ENCODE results near the gene ZNF688. TPM values are rescaled to one million over a fixed set of nuclear protein-coding genes. Genes with fewer than 3 reads are reported as not detected.
"Not testable (repeated sequence)": the region's sequence is repeated elsewhere in the genome, so short reads cannot be mapped to it uniquely, and the experiment has no call there.

Gene ZNF688
- total RNA-seq, 1 donor from 2014 or later: 12.2 TPM

DNA sequence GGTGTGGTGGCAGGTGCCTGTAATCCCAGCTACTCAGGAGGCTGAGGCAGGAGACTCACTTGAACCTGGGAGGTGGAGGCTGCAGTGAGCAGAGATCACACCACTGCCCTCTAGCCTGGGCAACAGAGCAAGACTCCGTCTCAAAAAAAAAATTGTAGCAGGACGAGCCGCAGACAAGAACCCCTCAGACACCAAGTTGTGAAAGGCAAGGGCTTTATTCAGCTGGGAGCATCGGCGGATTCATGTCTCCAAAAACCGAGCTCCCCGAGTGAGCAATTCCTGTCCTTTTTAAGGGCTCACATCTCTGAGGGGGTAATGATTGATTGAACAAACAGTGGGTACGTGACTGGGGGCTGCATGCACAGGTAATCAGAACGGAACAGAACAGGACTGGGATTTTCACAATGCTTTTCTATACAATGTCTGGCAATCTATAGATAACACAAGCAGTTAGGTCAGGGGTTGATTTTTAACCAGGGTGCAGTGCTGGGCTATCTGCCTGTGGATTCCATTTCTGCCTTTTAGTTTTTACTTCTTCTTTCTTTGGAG is 30.5 kb downstream of the ZNF688 start:
- ATAC-seq (ENCODE audit: poor library complexity); intact Hi-C loops (cut with DNase I): not testable (repeated sequence)

DNA sequence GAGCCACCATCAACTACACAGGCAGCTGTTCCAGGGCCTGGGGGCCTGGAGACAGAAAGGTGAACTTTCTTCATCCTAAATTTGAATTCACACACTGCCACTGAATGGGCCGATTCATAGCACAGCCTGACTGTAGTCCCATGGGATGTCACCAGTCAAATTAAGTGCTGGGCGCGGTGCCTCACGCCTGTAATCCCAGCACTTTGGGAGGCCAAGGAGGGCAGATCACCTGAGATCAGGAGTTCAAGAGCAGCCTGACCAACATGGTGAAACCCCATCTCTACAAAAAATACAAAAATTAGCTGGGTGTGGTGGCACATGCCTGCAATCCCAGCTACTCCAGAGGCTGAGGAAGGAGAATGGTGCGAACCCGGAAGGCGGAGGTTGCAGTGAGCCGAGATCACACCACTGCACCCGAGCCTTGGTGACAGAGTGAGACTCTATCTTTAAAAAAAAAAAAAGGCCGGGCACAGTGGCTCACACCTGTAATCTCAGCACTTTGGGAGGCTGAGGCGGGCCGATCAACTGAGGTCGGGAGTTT is 31.5 kb downstream of the ZNF688 start:
- DNase-seq; intact Hi-C loops (cut with DNase I); ATAC-seq (ENCODE audit: poor library complexity): not testable (repeated sequence)

More for the DNA sequence above, 30.5 kb downstream of the ZNF688 start:
- not testable (repeated sequence) for DNase-seq

DNA sequence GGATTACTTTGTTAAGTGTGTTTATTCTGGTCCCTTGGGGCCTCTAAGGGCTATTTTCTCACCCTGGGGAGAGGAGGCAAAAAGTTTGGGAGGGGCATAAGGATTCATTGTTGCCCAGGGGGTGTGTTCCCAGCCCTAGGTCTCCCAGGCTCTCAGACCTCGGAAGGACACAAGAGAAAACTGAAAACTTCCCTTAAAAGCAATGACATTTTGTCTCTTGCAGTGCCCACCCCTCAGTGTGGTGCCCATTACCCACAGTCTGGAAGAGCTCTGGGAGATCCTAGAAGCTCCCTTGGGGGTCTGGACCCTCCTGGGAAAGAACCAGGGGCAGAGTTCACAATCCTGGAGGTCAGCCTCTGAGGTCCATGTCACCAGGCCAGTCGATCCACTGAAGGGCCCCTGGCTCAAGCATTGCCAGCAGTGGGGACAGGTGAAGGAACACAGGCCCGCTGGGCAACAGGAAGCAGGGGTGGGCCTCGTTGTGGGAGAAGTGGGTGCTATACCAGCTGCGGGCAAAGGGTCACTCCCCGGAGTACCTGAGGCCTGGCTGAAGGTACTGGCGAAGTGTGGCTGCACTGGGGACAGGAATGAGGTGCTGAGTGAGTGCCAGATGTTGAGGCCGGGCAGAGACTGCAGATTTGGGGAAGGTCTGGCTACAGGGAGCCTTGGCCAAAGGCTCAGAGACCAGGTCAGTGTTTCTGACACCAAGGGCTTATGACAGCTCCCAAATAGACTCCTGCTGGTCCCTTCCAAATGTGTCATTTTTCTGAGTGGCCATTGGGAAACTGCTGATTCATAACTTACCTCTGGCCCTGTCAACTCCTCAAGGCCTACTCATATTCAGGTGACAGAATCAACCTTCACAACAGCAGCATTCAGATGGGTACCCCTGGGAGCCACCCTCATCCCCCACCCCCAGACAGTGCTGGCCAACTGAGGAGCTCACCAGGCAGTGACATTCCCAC is 32.2 kb downstream of the ZNF688 start:
- intact Hi-C loops (cut with DNase I): no loop called here
- DNase-seq: peak; percentile 66
- ATAC-seq (ENCODE audit: poor library complexity): peak; percentile 77

DNA sequence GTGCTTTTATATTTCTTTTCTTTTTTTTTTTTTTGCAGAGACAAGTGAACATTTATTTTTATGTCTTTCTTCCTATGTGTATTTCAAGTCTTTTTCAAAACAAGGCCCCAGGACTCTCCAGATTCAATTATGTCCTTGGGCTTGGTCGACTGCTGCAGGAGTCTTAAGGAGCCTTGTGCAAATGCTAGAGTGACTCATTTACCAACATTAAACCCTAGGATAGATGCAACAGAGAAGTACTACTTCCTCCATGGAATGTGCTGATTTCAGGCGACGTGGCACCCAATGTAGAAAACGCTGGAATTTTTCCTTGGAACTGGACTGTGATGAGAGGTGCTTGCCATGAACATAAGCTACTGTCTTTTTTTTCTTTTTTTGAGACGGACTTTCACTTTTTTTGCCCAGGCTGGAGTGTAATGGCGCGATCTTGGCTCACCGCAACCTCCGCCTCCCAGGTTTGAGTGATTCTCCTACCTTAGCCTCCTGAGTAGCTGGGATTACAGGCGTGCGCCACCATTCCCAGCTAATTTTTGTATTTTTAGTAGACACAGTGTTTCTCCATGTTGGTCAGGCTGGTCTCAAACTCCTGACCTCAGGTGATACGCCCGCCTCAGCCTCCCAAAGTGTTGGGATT is 35.0 kb downstream of the ZNF688 start:
- DNase-seq; ATAC-seq (ENCODE audit: poor library complexity); intact Hi-C loops (cut with DNase I): not testable (repeated sequence)

DNA sequence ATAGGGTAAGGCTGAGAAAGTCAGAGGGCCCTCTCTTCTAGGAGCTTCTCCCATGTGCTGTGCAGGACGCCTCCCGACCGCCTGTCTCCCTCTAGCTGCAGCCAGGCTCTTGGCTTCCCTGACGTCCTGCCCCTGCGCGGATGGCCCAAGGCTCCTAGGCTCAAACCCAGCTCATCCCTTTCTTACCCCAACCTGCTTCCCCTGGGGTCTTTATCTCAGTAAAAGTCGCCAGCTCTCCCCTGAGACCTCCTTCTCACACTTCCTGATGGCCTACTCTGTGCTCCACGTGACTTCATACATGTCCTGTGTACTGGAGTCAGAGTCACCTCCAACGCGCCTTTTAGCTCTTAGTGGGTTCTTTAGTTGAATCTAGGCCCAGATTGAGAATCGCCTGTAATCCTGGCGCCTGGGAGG is 35.7 kb downstream of the ZNF688 start:
- DNase-seq (peak; percentile 81), ATAC-seq (ENCODE audit: poor library complexity) (peak; percentile 59)
- intact Hi-C loops (cut with DNase I): no loop called here

DNA sequence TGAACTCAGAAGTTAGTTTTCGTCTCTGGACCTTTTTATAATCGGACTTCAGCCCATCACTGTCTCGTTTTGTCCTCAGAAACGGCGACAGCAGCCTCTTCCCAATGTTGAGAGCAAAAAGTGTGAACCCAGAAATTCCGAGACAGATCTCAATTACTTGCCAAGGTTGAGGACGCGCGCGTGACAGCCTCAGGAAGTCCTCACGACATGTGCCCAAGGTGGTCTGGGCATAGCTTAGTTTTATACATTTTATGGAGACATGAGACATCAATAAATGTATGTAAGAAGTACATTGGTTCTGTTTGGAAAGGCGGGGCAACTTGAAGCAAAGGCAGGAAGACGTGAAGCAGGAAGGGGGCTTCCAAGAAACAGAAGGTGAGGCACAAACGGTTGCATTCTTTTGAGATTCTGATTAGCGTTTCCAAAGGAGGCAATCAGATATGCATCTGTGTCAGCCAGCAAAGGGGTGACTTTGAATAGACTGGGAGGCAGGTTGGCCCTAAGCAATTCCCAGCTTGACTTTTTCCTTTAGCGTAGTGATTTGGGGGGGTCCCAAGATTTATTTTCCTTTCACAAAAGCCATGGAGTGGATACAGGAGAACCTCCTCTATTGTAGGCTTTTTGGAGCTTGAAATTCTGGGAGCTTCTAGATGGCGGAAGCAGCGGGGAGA is 36.3 kb downstream of the ZNF688 start:
- no peak for DNase-seq
- ATAC-seq (ENCODE audit: poor library complexity): peak; percentile 0
- intact Hi-C loops (cut with DNase I): no loop called here

DNA sequence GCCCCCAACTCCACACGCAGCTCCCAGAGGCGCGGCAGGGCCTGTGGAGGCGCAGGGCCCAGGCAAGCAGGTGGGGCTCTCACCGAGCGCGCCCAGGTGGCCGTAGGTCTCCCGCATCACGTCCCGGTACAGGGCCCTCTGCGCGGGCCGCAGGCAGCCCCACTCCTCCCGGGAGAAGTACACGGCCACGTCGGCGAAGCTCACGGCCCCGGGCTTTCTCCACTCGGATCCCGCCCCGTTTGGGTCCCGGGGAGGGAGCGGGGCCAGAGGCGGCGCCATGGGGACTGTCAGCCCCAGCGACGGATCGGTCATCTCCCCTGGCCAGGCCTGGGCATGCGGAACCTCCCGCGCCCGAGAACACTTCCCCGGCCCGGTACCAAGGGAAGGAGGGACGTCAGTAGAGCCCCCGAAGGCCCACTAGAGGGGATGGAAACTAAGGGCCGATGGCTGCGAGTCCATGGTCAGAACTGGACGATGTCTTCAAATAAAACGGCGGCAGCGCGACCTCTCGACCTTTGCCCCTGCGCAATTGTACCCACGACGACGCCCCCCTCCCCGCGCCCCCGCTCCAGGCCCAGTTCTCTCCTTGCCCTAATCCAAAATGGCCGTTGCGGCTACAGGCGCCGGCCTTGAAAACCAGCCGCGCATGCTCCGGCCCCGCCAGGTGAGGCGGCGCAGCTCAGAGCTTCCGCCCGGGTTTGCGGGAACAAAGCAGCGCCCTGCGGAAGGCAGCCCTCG is 37.0 kb downstream of the ZNF688 start, which contains the start of gene ZNF747:
ZNF747 (minus strand) TSS at position 491 of the 738 bp plus-strand sequence; CDS start at position 312, 179 bp downstream.
- intact Hi-C loops (cut with DNase I): no loop called here
- peak; percentile 96 for DNase-seq
- peak; percentile 90 for ATAC-seq (ENCODE audit: poor library complexity)

DNA sequence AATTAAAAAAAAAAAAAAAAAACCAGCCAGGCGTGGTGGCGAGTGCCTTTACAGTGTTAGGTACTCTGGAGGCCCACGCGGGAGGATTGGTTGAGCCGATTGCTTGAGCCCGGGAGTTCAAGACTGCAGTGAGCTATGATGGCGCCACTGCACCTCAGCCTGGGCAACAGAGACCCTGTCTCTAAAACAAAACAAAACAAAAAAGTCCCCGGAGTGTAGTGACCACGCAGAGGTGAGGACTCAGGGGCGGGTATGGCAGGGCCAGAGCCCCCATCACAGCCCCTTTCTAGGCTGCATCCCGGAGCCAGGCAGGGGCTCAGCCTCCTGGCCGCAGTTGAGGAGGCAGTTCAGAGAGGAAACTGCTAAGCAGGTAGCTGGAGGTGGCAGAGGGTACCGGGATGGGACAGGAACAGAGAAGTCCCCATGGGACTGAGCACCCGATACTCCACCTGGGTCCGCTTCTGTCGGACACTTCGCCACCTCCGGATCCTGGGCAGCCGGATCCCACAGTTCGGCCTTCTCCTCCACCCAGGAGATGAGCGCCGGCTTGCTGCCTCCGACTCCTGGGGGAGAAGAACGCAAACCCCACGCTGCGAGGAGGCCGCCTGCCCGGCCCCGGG is 37.7 kb downstream of the ZNF688 start:
- intact Hi-C loops (cut with DNase I): no loop called here
- ATAC-seq (ENCODE audit: poor library complexity): peak; percentile 0
- no peak for DNase-seq

DNA sequence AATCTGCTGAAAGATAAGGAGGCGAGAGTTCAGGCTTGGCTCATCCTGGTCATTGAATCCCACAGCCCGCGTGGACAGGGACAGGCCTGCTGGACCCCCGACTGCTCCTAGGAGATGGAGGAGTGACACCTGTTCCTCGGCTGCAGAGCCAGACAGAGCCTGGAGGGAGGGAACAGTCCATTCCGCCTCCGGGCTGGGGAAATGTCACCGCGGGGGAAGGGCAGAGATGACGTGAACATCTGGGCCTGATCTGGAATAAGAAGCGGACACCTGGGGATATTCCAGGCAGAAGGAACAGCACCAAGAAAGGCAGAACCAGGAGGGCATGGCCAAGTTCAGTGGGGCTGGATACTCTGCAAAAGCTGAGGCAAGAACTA is 38.4 kb downstream of the ZNF688 start:
- DNase-seq (no peak), ATAC-seq (ENCODE audit: poor library complexity) (no peak)
- intact Hi-C loops (cut with DNase I): no loop called here

DNA sequence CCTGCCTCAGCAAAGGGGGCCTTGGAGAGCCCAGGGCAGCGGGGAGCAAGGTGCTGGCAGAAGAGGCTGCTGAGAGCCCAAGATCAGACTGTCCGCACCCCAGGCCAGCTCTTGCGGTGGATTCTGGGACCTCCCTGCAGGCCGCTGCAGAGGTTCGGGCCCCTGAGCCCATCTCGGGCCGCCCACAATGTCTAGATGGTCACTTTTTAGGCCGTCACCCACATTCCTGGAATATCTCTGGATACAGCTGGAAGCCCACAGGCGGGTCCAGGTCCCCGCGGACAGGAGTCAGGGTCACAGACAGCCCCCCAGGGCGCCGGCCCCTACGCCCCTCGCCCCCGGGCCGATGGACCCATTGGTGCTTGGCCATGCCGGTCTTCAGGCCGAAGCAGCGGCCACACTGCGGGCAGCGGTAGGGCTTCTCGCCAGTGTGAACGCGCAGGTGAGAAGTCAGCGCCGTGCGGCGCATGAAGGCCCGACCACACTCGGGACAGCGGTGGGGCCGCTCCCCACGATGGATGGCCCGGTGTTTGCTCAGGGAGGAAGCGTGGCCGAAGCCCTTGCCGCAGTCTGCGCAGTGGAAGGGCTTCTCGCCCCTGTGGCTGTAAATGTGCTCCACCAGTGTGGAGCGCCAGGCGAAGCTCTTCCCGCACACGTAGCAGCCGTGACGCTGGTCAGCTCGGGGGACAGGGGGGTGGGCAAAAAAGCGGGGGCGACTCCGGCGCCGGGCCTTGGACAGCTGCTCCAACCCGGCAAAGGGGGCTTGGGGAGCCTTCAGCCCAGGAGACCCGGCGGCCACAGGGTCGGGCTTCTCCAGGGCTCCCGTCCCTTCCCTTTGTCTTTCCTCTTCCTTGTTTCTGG is 39.0 kb downstream of the ZNF688 start:
- no peak for ATAC-seq (ENCODE audit: poor library complexity)
- intact Hi-C loops (cut with DNase I): no loop called here

DNA sequence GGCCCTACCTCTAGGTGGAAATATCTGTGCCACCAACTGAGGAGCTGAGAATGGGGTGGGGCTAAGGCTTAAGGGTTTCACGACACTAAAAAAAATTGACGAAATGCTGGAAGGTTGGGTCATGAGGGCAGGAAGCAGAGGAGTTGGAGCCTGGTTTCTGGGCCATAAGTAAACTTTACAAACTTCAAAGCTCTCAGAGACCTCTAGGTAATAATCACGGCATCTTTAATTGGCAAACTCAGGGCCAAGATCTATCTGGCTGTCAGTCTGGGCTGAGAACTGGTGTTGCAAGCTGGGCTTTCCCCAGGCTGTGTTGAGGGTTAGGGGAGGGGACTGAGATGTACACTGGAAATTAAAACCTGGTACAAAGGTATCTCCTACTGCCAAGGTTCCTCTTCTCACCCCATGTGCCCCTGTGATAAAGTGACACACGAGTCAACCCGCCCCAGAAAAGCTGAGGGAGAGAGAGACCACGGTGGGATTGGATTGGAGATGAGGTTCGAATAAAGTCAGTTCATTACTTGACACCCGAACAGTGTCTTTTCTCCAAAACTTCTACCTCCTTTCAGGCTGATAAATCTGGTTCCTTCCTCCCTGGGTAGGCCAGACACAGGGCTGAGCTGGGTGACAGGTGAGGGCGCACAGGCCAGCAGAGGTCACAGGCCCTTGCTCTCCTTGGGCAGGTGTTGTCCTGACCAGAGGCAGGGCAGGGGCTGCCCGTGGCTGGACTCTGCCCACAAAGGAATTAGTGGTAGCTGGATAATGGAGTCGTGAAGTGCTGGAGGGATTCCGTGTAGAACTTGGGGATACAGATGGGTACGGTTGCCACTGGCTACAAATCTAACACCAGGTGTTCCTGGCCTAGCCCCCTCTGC is 41.1 kb downstream of the ZNF688 start:
- DNase-seq: no peak
- intact Hi-C loops (cut with DNase I): no loop called here
- ATAC-seq (ENCODE audit: poor library complexity): no peak

More for the DNA sequence above, 39.0 kb downstream of the ZNF688 start:
- DNase-seq: no peak

DNA sequence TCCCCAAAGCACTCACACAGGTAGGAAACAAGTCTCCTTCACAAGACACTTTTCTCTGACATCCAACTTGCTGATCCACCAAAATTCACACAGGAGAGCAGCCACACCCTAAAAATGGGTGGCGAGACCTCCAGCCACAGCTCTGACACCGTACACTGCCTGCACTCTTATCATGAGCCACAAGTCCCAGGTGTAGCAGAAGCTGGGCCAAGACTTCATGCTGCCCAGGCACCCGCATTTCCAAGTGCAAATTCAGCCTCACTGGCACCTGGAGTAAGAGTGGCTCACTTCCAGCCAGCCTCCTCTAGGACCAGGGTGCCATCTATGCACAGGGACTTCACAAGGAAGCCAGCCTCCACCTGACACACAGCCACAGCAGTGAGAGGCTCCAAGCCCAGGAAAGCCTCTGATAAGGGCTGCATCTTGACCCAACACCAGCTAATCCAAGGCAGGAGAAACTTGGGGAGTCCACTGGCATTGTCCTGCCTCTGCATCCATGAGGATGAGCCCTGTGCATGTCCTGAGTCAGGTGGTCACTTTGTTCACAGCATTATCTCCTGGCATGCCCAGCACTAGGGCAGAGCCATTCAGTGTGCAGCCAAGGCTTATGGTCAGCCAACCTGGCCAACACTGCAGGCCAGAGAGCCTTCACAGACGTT is 42.6 kb downstream of the ZNF688 start:
- intact Hi-C loops (cut with DNase I): loop anchor here (5.0 to 10.0 kb wide), 2 partner anchors 43 to 84 kb away; partner anchors contain the start of genes SEPHS2 and ZNF688
- DNase-seq: no peak

DNA sequence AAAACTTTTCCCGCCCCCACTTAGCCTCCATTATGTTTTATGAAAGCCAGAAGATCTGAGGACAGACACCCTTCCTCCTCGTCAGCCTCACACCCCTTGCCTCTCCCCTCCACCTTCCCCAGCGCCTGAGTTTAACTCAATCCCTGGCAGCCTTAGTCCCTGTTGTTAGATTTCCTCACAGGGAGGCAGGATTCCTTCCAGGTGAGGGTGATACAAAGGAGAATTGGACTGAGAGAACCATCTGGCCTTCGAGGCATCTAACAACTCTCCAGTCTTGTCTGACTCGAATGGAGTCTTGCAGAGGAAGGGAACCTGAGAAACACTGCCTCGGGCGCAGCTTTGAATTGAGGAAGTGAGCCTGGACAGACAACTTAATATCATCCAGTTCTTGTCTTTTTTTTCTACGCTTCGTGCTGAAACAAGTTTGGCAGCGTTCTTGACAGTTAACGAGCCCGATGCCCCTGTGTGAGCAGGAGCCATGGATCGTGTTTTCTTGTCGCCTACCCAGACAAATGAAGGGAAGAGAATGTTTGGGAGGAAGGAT is 43.8 kb downstream of the ZNF688 start:
- intact Hi-C loops (cut with DNase I): loop anchor here (5.0 to 10.0 kb wide), 2 partner anchors 45 to 83 kb away; partner anchors contain the start of genes SEPHS2 and ZNF688
- ATAC-seq (ENCODE audit: poor library complexity) (no peak), DNase-seq (no peak)

More for the DNA sequence above, 42.6 kb downstream of the ZNF688 start:
- no peak for ATAC-seq (ENCODE audit: poor library complexity)

DNA sequence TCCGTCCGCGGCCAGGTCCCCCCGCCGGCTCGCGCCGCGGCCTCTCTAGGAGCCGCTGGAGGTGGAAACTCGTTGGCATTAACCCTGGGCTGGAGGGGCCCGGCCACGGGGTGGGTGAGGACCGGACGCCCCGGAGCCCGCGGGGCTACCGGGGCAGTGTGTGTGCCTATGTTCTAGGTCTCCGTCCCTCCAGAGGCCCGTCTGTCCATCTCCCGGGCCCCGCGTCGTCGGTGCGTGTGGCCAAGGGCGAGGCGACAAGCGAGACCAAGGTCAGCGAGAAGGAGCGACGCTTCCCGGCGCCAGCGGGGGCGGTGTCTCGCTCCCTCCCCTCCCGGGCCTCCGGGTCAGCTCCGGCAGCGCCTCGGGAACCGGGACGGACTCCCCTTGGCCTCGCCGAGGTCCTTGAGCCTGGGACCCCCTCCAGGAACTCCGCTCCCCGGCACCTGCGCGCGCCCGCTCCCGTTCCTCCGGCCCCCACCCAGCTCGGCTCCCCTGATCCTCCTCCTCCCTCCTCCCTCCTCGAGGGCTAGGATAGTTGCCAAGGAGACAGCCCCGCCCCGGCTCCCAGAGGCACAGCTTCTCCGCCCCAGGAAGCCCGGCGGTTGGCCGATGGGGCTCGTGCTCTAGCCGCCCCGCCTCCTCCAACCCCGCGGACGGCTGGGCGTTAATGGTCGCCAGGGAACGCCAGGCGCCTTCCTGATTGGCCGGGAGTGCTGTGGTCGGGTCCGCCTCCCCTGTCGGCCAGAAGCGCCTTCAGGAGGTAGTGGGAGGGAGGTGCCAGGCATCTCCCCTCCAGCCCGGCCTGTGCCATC is 44.5 kb downstream of the ZNF688 start:
- intact Hi-C loops (cut with DNase I): loop anchor here (5.0 to 10.0 kb wide), 2 partner anchors 45 to 82 kb away; partner anchors contain the start of genes SEPHS2 and ZNF688
- peak; percentile 99 for DNase-seq
- peak; percentile 92 for ATAC-seq (ENCODE audit: poor library complexity)

All from Right ventricle myocardium superior (tissue), 1 donor.